Activated CD8-positive, alpha-beta memory T cell treated with anti-CD3 and anti-CD28 coated beads, Interleukin-2, amount 10 ng/mL, durations not matched to agents 7 days and 5 days (primary cell): Measurements from ENCODE around the gene LIPI. TPM values are rescaled to one million over a fixed set of nuclear protein-coding genes. Genes with fewer than 3 reads are reported as not detected.
A peak's percentile ranks its signal among the peaks of the same experiment; 100 is the strongest.
"Not testable (repeated sequence)": the region's sequence is repeated elsewhere in the genome, so short reads cannot be mapped to it uniquely, and the experiment has no call there.

Experiments
- ATAC-seq: fragments of 150-1000 bp; cut with Tn5 transposase; one replicate; pipeline ENCODE4 v1.10.0; 2021; ENCODE audit warnings: moderate library complexity
- CTCF ChIA-PET: fragments of 350-600 bp; sonication (Branson Sonifier 250); formaldehyde crosslinking; loops from one replicate; lab custom pipeline; 2021; ENCODE audit warnings: antibody characterized with exemption; lab: Charles Lee
- DNase-seq: peaks from one replicate; pipeline ENCODE4 v3.0.0-alpha.2; 2020
- H3K27ac Mint-ChIP-seq: one replicate; pipeline ENCODE4 v1.8.0; 2021; ENCODE audit warnings: mild to moderate bottlenecking, mixed read lengths
- H3K27me3 Mint-ChIP-seq: one replicate; pipeline ENCODE4 v1.8.0; 2021; ENCODE audit warnings: mixed read lengths
- H3K36me3 Mint-ChIP-seq: one replicate; pipeline ENCODE4 v1.8.0; 2021; ENCODE audit warnings: mild to moderate bottlenecking, mixed read lengths
- H3K4me1 Mint-ChIP-seq: one replicate; pipeline ENCODE4 v1.8.0; 2021; ENCODE audit warnings: mixed read lengths
- H3K4me3 Mint-ChIP-seq: one replicate; pipeline ENCODE4 v1.8.0; 2021; ENCODE audit warnings: mild to moderate bottlenecking, moderate library complexity, mixed read lengths
- H3K9me3 Mint-ChIP-seq: one replicate; pipeline ENCODE4 v1.8.0; 2022; ENCODE audit warnings: low read depth, mixed read lengths
- total RNA-seq, 2 experiments: library from RNA; stranded (reverse); gene quantifications; one replicate each; pipeline ENCODE4 v1.2.3, GENCODE V29; 2021

LIPI gene
- total RNA-seq, 2 experiments from 2014 or later = not detected

DNA sequence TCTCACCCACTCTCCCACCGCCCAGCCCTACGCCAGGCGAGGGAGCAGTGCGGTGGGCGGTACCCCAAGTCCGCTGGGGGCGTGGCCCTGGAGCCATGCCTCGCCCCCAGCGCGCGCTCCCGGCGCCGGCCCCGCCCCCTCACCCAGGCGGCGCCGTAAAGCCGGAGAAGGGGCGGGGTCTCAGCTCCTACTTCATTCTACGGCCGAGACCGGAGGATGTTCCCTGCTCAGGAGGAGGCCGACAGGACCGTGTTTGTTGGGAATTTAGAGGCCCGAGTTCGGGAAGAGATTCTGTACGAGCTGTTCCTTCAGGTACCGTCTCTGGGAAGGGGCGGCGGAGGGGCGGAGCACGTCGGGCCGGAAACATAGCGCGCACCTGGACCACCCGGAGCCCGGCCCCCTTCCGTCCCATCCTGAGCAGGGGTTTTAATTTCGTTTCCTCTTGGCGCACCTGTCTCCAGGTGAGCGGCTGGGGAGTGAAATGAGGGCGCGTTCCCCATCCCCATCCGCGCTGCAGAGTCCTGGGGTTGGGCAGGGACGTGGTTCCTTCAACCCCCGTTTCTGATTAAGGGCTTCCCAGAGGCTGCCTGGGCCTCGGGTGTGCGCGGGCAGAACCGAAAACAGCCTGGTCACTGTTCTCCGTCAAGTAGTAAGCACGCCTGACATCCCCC, 5.4 kb upstream of the LIPI start, which contains the start of gene RBM11:
TSS of gene RBM11 (plus strand) at position 187 of the 671 bp plus-strand sequence. CDS start at position 217, 30 bp downstream.
- Mint-ChIP-seq H3K9me3 (no peaks in the 10 kb centered on the region), H3K4me1 (peaks cover 6% of the 10 kb centered on the region), H3K4me3 (peak within 1 kb of the TSS; percentile 76), H3K27ac (peak within 1 kb of the TSS; percentile 55), H3K36me3 (no peaks in the 10 kb centered on the region), H3K27me3 (peaks cover 29% of the 10 kb centered on the region)
- CTCF ChIA-PET = no interaction called here
- peak; percentile 97 for ATAC-seq
- peak; percentile 77 for DNase-seq

GRCh38 chr21:14213164-14213563, 2.4 kb upstream of the LIPI start:
- Mint-ChIP-seq H3K4me1 (peaks cover 6% of the 10 kb centered on the region), H3K27ac (no peak overlapping the region), H3K4me3 (no peak overlapping the region), H3K27me3 (peaks cover 35% of the 10 kb centered on the region), H3K36me3 (no peaks in the 10 kb centered on the region), H3K9me3 (no peaks in the 10 kb centered on the region)
- no peak for DNase-seq
- CTCF ChIA-PET = interaction anchor here (0.7 kb wide), 2 partner anchors 47 to 1451 kb away, joined by 3 read pairs; no protein-coding TSS in a partner anchor
- no peak for ATAC-seq

DNA sequence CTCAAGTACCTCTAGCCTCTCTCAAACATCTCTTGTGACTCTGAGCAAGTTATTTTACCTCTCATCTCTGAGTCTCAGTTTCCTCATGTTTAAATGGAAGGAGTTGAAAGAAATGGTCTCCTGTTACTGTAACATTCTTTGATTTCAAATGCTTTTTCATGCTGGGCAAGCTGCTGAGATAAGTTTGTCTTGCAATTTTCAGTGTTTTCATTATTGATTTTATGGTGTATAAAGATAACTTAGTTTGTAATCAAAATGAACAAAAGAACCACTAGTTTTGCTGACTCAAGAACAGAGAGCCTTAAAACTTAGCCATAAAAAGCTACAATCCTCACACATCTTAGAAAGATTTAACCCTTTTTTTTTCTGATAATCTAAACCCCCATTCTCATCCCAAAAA, 4.5 kb downstream of the LIPI start:
- no peaks in the 10 kb centered on the region for H3K4me1 Mint-ChIP-seq
- peaks cover 12% of the 10 kb centered on the region for H3K27me3 Mint-ChIP-seq
- DNase-seq (no peak), ATAC-seq (no peak)
- H3K36me3 Mint-ChIP-seq = no peaks in the 10 kb centered on the region
- no peak overlapping the region for H3K4me3 Mint-ChIP-seq
- no peaks in the 10 kb centered on the region for H3K9me3 Mint-ChIP-seq
- CTCF ChIA-PET = no interaction called here
- H3K27ac Mint-ChIP-seq = no peak overlapping the region

DNA sequence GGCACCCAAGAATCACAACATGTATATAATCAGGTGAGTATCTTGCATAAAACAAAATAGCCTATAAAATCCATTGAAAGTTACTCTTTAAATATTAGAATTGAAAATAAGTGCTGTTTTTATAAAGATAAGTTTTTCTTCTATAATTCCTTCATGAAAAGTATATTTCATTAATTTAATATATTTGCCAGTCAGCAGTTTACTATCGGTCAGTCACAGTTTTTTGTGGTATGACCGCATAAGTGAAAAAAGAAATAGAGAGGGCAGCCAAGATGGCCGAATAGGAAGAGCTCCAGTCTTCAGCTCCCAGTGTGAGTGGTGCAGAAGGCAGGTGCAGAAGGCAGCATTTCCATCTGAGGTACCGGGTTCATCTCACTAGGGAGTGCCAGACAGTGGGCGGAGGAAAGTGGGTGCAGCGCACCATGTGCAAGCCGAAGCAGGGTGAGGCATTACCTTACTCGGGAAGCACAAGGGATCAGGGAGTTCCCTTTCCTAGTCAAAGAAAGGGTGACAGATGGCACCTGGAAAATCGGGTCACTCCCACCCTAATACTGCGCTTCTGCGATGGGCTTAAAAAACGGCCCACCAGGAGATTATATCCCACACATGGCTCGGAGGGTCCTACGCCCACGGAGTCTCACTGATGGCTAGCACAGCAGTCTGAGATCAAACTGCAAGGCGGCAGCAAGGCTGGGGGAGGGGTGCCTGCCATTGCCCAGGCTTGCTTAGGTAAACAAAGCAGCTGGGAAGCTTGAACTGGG, 44.1 kb downstream of the LIPI start:
- H3K27ac Mint-ChIP-seq, H3K36me3 Mint-ChIP-seq, H3K4me1 Mint-ChIP-seq, H3K27me3 Mint-ChIP-seq, ATAC-seq, DNase-seq, H3K4me3 Mint-ChIP-seq, H3K9me3 Mint-ChIP-seq, CTCF ChIA-PET: not testable (repeated sequence)

DNA sequence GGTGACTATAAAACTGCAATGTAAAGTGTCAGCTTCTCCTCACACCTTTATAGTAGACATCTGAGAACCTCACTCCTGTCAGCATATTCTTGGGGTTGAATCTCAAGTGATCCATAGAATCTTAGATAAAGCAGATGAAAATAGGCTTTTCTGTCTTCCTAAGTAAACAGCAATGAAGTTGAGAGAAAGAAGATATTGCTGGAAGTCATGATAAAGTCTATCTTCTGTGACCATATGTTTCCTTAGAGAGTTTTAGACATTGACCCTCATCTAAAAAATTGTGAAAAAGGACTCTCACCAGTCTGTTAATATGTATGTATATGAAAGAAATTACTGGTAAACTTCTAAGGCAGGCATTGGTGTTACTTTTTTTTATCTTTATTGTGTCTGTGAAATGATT, 66.8 kb downstream of the LIPI start:
- no peaks in the 10 kb centered on the region for H3K36me3 Mint-ChIP-seq
- no peaks in the 10 kb centered on the region for H3K9me3 Mint-ChIP-seq
- no peak overlapping the region for H3K27ac Mint-ChIP-seq
- CTCF ChIA-PET = no interaction called here
- H3K4me1 Mint-ChIP-seq = no peaks in the 10 kb centered on the region
- peaks cover 10% of the 10 kb centered on the region for H3K27me3 Mint-ChIP-seq
- no peak for ATAC-seq
- DNase-seq = no peak
- no peak overlapping the region for H3K4me3 Mint-ChIP-seq

DNA sequence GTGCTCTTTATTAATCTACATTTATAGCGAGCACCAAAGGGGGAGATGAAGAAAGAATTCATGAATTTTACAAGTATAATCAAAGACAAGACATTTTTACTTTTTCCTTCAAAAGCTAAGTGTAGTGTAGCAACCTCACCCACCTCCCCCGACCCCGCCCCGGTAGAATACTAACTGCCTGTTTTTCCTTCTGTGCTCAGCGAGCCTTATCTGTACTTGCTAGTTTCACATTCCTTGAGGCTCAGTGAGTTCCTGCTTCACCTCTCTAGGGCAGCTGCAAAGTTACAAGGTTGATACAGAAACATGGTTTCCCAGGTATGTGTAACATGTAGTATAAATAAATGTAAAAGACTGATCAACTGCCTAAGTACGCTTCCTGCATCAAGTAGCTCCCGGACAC, 86.5 kb downstream of the LIPI start:
- Mint-ChIP-seq H3K27me3 (peaks cover 3% of the 10 kb centered on the region), H3K4me3 (no peak overlapping the region), H3K27ac (no peak overlapping the region), H3K9me3 (no peaks in the 10 kb centered on the region), H3K4me1 (peaks cover 5% of the 10 kb centered on the region), H3K36me3 (no peaks in the 10 kb centered on the region)
- DNase-seq = no peak
- CTCF ChIA-PET = no interaction called here
- ATAC-seq = no peak

- no peak overlapping the region for H3K27ac Mint-ChIP-seq
- H3K9me3 Mint-ChIP-seq = no peaks in the 10 kb centered on the region
- H3K4me1 Mint-ChIP-seq = peaks cover 5% of the 10 kb centered on the region
- no peak overlapping the region for H3K4me3 Mint-ChIP-seq
- H3K27me3 Mint-ChIP-seq = no peaks in the 10 kb centered on the region
- H3K36me3 Mint-ChIP-seq = no peaks in the 10 kb centered on the region
- DNase-seq (no peak), ATAC-seq (no peak)
- CTCF ChIA-PET = no interaction called here
Observed at GRCh38 chr21:14121719-14122118, 89.0 kb downstream of the LIPI start.

DNA sequence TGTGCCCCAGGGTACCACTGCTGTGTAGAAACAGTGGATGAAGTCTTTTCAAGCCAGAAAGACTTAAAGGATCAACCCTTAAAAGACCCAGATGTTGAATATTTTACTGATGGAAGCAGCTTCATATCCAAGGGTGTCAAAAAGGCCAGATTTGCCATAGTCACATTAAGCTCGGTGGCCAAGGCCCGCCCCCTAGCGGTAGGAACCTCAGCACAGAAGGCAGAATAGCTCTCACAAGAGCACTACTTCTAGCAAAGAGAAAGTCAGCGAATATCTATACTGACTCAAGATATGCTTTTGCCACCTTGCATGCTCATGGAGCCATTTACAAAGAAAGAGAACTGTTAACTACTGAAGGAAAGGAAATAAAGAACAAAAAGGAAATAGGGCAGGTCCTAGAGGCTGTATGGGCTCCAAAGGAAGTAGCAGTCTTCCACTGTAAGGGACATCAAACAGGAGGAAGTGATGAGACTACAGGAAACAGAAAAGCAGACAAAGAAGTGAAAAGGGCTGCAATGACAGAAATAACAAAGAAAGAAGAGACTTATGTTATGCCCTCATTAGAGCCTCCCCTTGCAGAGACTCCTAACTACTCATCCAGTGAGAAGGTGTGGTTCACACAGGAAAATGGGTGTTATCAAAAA, 90.5 kb downstream of the LIPI start:
- ATAC-seq = peak; percentile 33
- CTCF ChIA-PET = interaction anchor here (1.0 to 1.3 kb wide), 3 partner anchors 11 to 25 kb away, joined by 3 to 5 read pairs (median 4); no protein-coding TSS in a partner anchor
- Mint-ChIP-seq H3K27ac (no peak overlapping the region), H3K27me3 (no peaks in the 10 kb centered on the region), H3K36me3 (no peaks in the 10 kb centered on the region), H3K9me3 (no peaks in the 10 kb centered on the region), H3K4me1 (peaks cover 11% of the 10 kb centered on the region), H3K4me3 (no peak overlapping the region)
- peak; percentile 65 for DNase-seq

DNA sequence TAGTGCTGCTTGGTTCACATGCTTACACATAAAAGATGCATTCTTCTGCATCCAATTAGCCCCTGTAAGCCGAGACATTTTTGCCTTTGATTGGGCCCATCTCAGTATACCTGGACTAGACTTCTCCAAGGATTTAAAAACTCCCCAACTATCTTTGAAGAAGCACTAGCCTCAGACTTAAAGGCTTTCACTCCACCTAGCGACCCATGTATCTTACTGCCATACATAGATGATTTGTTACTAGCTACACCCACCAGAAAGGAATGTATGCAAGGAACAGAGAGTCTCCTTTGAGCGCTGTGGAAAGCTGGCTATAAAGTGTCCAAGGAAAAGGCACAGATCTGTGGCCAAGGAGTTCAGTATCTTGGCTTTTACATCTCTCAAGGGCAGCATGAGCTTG, 91.7 kb downstream of the LIPI start:
- DNase-seq = no peak
- no peak overlapping the region for H3K4me3 Mint-ChIP-seq
- peaks cover 11% of the 10 kb centered on the region for H3K4me1 Mint-ChIP-seq
- ATAC-seq = no peak
- H3K27ac Mint-ChIP-seq = no peak overlapping the region
- CTCF ChIA-PET = interaction anchor here (1.3 kb wide), 1 partner anchor 20 kb away, joined by 5 read pairs; no protein-coding TSS in a partner anchor
- H3K36me3 Mint-ChIP-seq = no peaks in the 10 kb centered on the region
- H3K27me3 Mint-ChIP-seq = no peaks in the 10 kb centered on the region
- peaks cover 1% of the 10 kb centered on the region for H3K9me3 Mint-ChIP-seq

GRCh38 chr21:14116080-14116481, 94.7 kb downstream of the LIPI start:
- ATAC-seq (no peak), DNase-seq (no peak)
- CTCF ChIA-PET = no interaction called here
- Mint-ChIP-seq H3K4me1 (peaks cover 11% of the 10 kb centered on the region), H3K36me3 (peaks cover 5% of the 10 kb centered on the region), H3K4me3 (no peak overlapping the region), H3K9me3 (peaks cover 2% of the 10 kb centered on the region), H3K27ac (no peak overlapping the region), H3K27me3 (no peaks in the 10 kb centered on the region)

- no peak for ATAC-seq
- Mint-ChIP-seq H3K4me1 (peaks cover 11% of the 10 kb centered on the region), H3K4me3 (no peak overlapping the region), H3K36me3 (peaks cover 6% of the 10 kb centered on the region), H3K27me3 (no peaks in the 10 kb centered on the region), H3K27ac (no peak overlapping the region), H3K9me3 (peaks cover 2% of the 10 kb centered on the region)
- no peak for DNase-seq
- CTCF ChIA-PET = no interaction called here
Observed at GRCh38 chr21:14115646-14116045, 95.1 kb downstream of the LIPI start.

GRCh38 chr21:14114251-14114650, 96.5 kb downstream of the LIPI start:
- CTCF ChIA-PET = no interaction called here
- H3K4me3 Mint-ChIP-seq = no peak overlapping the region
- H3K36me3 Mint-ChIP-seq = peaks cover 6% of the 10 kb centered on the region

GRCh38 chr21:14104564-14104963, 106.2 kb downstream of the LIPI start:
- CTCF ChIA-PET, H3K4me1 Mint-ChIP-seq, H3K27ac Mint-ChIP-seq, H3K36me3 Mint-ChIP-seq, DNase-seq, H3K27me3 Mint-ChIP-seq, H3K4me3 Mint-ChIP-seq, ATAC-seq, H3K9me3 Mint-ChIP-seq: not testable (repeated sequence)

More at GRCh38 chr21:14114251-14114650, 96.5 kb downstream of the LIPI start:
- Mint-ChIP-seq H3K27ac (no peak overlapping the region), H3K9me3 (peaks cover 2% of the 10 kb centered on the region), H3K4me1 (peaks cover 6% of the 10 kb centered on the region), H3K27me3 (no peaks in the 10 kb centered on the region)
- DNase-seq = no peak
- ATAC-seq = no peak
